Testis (tissue), 2 donors: ENCODE measurements around the gene GLRA1.

Experiments used
- POLR2A ChIP-seq: fragments of 450-650 bp; IDR thresholded peaks from one replicate; pipeline ENCODE4 v1.6.1; 2017; ENCODE audit warnings: antibody characterized with exemption, mild to moderate bottlenecking, moderate library complexity
- TF ChIP-seq, protein P1 (sequence below), 3 experiments: fragments of 450-650 bp in 2 of 3; fragments of 200-600 bp in 1 of 3; sonication (generic) in 1 of 3; IDR thresholded peaks; one replicate each; pipeline ENCODE4 v1.5.1; 2016 to 2019; ENCODE audit warnings: antibody characterized with exemption in 3 of 3, mild to moderate bottlenecking in 2 of 3, moderate library complexity in 1 of 3

GRCh38 chr5:151901611-151902010, 23.0 kb downstream of the GLRA1 start:
- no peak for TF ChIP-seq POLR2A
- TF ChIP-seq, protein P1, sequence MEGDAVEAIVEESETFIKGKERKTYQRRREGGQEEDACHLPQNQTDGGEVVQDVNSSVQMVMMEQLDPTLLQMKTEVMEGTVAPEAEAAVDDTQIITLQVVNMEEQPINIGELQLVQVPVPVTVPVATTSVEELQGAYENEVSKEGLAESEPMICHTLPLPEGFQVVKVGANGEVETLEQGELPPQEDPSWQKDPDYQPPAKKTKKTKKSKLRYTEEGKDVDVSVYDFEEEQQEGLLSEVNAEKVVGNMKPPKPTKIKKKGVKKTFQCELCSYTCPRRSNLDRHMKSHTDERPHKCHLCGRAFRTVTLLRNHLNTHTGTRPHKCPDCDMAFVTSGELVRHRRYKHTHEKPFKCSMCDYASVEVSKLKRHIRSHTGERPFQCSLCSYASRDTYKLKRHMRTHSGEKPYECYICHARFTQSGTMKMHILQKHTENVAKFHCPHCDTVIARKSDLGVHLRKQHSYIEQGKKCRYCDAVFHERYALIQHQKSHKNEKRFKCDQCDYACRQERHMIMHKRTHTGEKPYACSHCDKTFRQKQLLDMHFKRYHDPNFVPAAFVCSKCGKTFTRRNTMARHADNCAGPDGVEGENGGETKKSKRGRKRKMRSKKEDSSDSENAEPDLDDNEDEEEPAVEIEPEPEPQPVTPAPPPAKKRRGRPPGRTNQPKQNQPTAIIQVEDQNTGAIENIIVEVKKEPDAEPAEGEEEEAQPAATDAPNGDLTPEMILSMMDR (IDR thresholded peaks at IDR 0.05): no peak
